ENCODE results near the gene TRIM29. TPM values are rescaled to one million over a fixed set of nuclear protein-coding genes. Genes with fewer than 3 reads are reported as not detected.

Gene TRIM29
- total RNA-seq, 1 experiment from 2014 or later: 4.3 TPM

- Mint-ChIP-seq H3K4me3 (ENCODE audit: unreplicated experiment) (no peak overlapping the region), H3K27ac (ENCODE audit: unreplicated experiment) (no peak overlapping the region), H3K4me1 (ENCODE audit: low read depth, unreplicated experiment) (no peaks in the 10 kb centered on the region), H3K27me3 (ENCODE audit: insufficient read depth, unreplicated experiment) (peaks cover 16% of the 10 kb centered on the region), H3K9me3 (ENCODE audit: unreplicated experiment) (peaks cover 8% of the 10 kb centered on the region), H3K36me3 (ENCODE audit: insufficient read depth, unreplicated experiment) (peaks cover 7% of the 10 kb centered on the region)
- ChIA-PET CTCF (no interaction called here), POLR2A (no interaction called here)
- TF ChIP-seq CTCF (IDR thresholded peaks at IDR 0.05; ENCODE audit: insufficient read depth in 1 of 2, low read depth in 1 of 2, low read length in 1 of 2, severe bottlenecking in 1 of 2, unreplicated experiment in 1 of 2): no peak
- H3K4me1 ChIP-seq: no peaks in the 10 kb centered on the region
- intact Hi-C loops (cut with micrococcal nuclease; ENCODE audit: unreplicated experiment): no loop called here
- DNase-seq: no peak
- H3K4me3 ChIP-seq (ENCODE audit: low read depth, low read length): no peak overlapping the region
- H3K27me3 ChIP-seq (replicated peaks; ENCODE audit: control insufficient read depth, insufficient read depth, low read length): no peaks in the 10 kb centered on the region
- H3K9me3 ChIP-seq: peaks cover 13% of the 10 kb centered on the region
- BruUV-seq (replicated peaks): no TSS peak
- H3K36me3 ChIP-seq (ENCODE audit: control insufficient read depth, insufficient read depth, low read length): no peaks in the 10 kb centered on the region
These were observed 47.5 kb downstream of the TRIM29 start for GRCh38 chr11:120090411-120090810.

GRCh38 chr11:120089036-120090001 is 48.6 kb downstream of the TRIM29 start:
- CTCF ChIA-PET: interaction anchor here (0.7 kb wide), 1 partner anchor 798 kb away, joined by 3 read pairs; no protein-coding TSS in a partner anchor
- POLR2A ChIA-PET: no interaction called here
- TF ChIP-seq CTCF (IDR thresholded peaks at IDR 0.05; ENCODE audit: insufficient read depth in 1 of 2, low read depth in 1 of 2, low read length in 1 of 2, severe bottlenecking in 1 of 2, unreplicated experiment in 1 of 2): no peak
- intact Hi-C loops (cut with micrococcal nuclease; ENCODE audit: unreplicated experiment): no loop called here
- no peak for DNase-seq
- peaks cover 13% of the 10 kb centered on the region for H3K9me3 ChIP-seq
- Mint-ChIP-seq H3K9me3 (ENCODE audit: unreplicated experiment) (peaks cover 10% of the 10 kb centered on the region), H3K27me3 (ENCODE audit: insufficient read depth, unreplicated experiment) (peaks cover 16% of the 10 kb centered on the region), H3K4me3 (ENCODE audit: unreplicated experiment) (no peak overlapping the region), H3K36me3 (ENCODE audit: insufficient read depth, unreplicated experiment) (peaks cover 8% of the 10 kb centered on the region), H3K27ac (ENCODE audit: unreplicated experiment) (no peak overlapping the region), H3K4me1 (ENCODE audit: low read depth, unreplicated experiment) (no peaks in the 10 kb centered on the region)
- no TSS peak for BruUV-seq (replicated peaks)
- H3K4me3 ChIP-seq (ENCODE audit: low read depth, low read length): no peak overlapping the region
- H3K36me3 ChIP-seq (ENCODE audit: control insufficient read depth, insufficient read depth, low read length): no peaks in the 10 kb centered on the region
- H3K27me3 ChIP-seq (replicated peaks; ENCODE audit: control insufficient read depth, insufficient read depth, low read length): no peaks in the 10 kb centered on the region
- no peaks in the 10 kb centered on the region for H3K4me1 ChIP-seq

- ChIA-PET POLR2A (no interaction called here), CTCF (interaction anchor here (0.7 to 0.9 kb wide), 3 partner anchors 8 to 349 kb away, joined by 3 read pairs; no protein-coding TSS in a partner anchor)
- BruUV-seq (replicated peaks): no TSS peak
- Histone ChIP-seq H3K9me3 (peaks cover 13% of the 10 kb centered on the region), H3K36me3 (ENCODE audit: control insufficient read depth, insufficient read depth, low read length) (no peaks in the 10 kb centered on the region), H3K4me1 (no peaks in the 10 kb centered on the region), H3K4me3 (ENCODE audit: low read depth, low read length) (no peak overlapping the region), H3K27me3 (replicated peaks; ENCODE audit: control insufficient read depth, insufficient read depth, low read length) (no peaks in the 10 kb centered on the region)
- intact Hi-C loops (cut with micrococcal nuclease; ENCODE audit: unreplicated experiment): no loop called here
- TF ChIP-seq CTCF (IDR thresholded peaks at IDR 0.05; ENCODE audit: insufficient read depth in 1 of 2, low read depth in 1 of 2, low read length in 1 of 2, severe bottlenecking in 1 of 2, unreplicated experiment in 1 of 2): no peak
- Mint-ChIP-seq H3K9me3 (ENCODE audit: unreplicated experiment) (peaks cover 10% of the 10 kb centered on the region), H3K4me1 (ENCODE audit: low read depth, unreplicated experiment) (no peaks in the 10 kb centered on the region), H3K27me3 (ENCODE audit: insufficient read depth, unreplicated experiment) (peaks cover 16% of the 10 kb centered on the region), H3K36me3 (ENCODE audit: insufficient read depth, unreplicated experiment) (peaks cover 8% of the 10 kb centered on the region), H3K4me3 (ENCODE audit: unreplicated experiment) (no peak overlapping the region), H3K27ac (ENCODE audit: unreplicated experiment) (no peak overlapping the region)
- DNase-seq: no peak
These were observed 49.9 kb downstream of the TRIM29 start for GRCh38 chr11:120088056-120088455.

Data from Caco-2 (cell line).